ENCODE data around the gene CD34.

GRCh38 chr1:207849646-207850045, 61.3 kb downstream of the CD34 start:
- TF ChIP-seq POLR2AphosphoS5 (IDR thresholded peaks at IDR 0.05; ENCODE audit: low read depth, low read length) (no peak), TAF1 (IDR thresholded peaks at IDR 0.05; ENCODE audit: borderline replicate concordance, low read depth, low read length) (no peak), POLR2A (IDR thresholded peaks at IDR 0.05; ENCODE audit: low read depth, low read length) (no peak)
